HEK293 (cell line): ENCODE data around the gene SPC25.
"Not testable (repeated sequence)": the region's sequence is repeated elsewhere in the genome, so short reads cannot be mapped to it uniquely, and the experiment has no call there.

Experiments used
- CTCF ChIA-PET: fragments of 350-600 bp; formaldehyde crosslinking; extraction: SDS; loops from one replicate; lab custom pipeline; 2021; ENCODE audit warnings: antibody characterized with exemption; lab: Yijun Ruan, JAX
- POLR2A ChIA-PET: fragments of 300-600 bp; formaldehyde crosslinking; extraction: SDS; loops from one replicate; lab custom pipeline; 2020; ENCODE audit warnings: antibody characterized with exemption, inconsistent platforms; lab: Yijun Ruan, JAX
- H3K27ac ChIP-seq: fragments of 200-500 bp; sonication (Bioruptor generic); 2 replicates; pipeline ENCODE4 v1.5.1; 2014; ENCODE audit warnings: low read depth, low read length, control low read depth, inconsistent platforms; ENCODE audit errors: extremely low read depth
- H3K36me3 ChIP-seq, 2 experiments: fragments of 200-500 bp in 1 of 2; sonication (Bioruptor generic) in 1 of 2; 1 replicate in 1 of 2; 2 replicates in 1 of 2; pipeline ENCODE4 v1.5.1; 2014 to 2017; ENCODE audit warnings: inconsistent platforms in 2 of 2, low read length in 2 of 2; ENCODE audit not compliant: control insufficient read depth in 2 of 2, insufficient read depth in 1 of 2
- H3K4me1 ChIP-seq: fragments of 200-500 bp; sonication (Bioruptor generic); 2 replicates; pipeline ENCODE4 v1.5.1; 2014; ENCODE audit warnings: mild to moderate bottlenecking, low read length, inconsistent platforms; ENCODE audit not compliant: control insufficient read depth, insufficient read depth
- H3K4me3 ChIP-seq: 2 replicates; pipeline ENCODE4 v1.5.1; 2011; ENCODE audit warnings: low read depth, mild to moderate bottlenecking, control low read depth, low read length, moderate library complexity
- H3K9me3 ChIP-seq: fragments of 200-500 bp; sonication (Bioruptor generic); 2 replicates; pipeline ENCODE4 v1.5.1; 2014; ENCODE audit warnings: low read depth, low read length, inconsistent platforms; ENCODE audit not compliant: control insufficient read depth, insufficient read depth
- CTCF ChIP-seq: fragments of 450-650 bp; formaldehyde crosslinking; IDR thresholded peaks from 2 replicates; pipeline ENCODE4 v1.5.1; 2016; ENCODE audit warnings: missing biosample characterization, missing genetic modification characterization
- HOXD13 ChIP-seq: sonication (generic); formaldehyde crosslinking; IDR thresholded peaks from 2 replicates; pipeline ENCODE4 v1.8.0; 2022; ENCODE audit warnings: missing genetic modification reagents, borderline replicate concordance
- OVOL3 ChIP-seq: fragments of 450-650 bp; formaldehyde crosslinking; IDR thresholded peaks from 2 replicates; pipeline ENCODE4 v1.5.1; 2016; ENCODE audit warnings: missing biosample characterization, missing genetic modification characterization
- PATZ1 ChIP-seq: fragments of 450-650 bp; formaldehyde crosslinking; IDR thresholded peaks from 2 replicates; pipeline ENCODE4 v1.5.1; 2016; ENCODE audit warnings: missing biosample characterization, missing genetic modification characterization
- ZEB2 ChIP-seq: fragments of 450-650 bp; formaldehyde crosslinking; IDR thresholded peaks from 2 replicates; pipeline ENCODE4 v1.5.1; 2016; ENCODE audit warnings: missing biosample characterization, missing genetic modification characterization
- ZFP41 ChIP-seq: fragments of 450-650 bp; formaldehyde crosslinking; IDR thresholded peaks from 2 replicates; pipeline ENCODE4 v1.5.1; 2016; ENCODE audit warnings: missing biosample characterization, missing genetic modification characterization, borderline replicate concordance
- ZNF146 ChIP-seq: fragments of 450-650 bp; formaldehyde crosslinking; IDR thresholded peaks from 2 replicates; pipeline ENCODE4 v1.5.1; 2016; ENCODE audit warnings: missing biosample characterization, missing genetic modification characterization
- ZNF174 ChIP-seq: fragments of 450-650 bp; formaldehyde crosslinking; IDR thresholded peaks from 2 replicates; pipeline ENCODE4 v1.5.0; 2017; ENCODE audit warnings: missing biosample characterization, mild to moderate bottlenecking, missing genetic modification characterization
- ZNF2 ChIP-seq: fragments of 450-650 bp; formaldehyde crosslinking; IDR thresholded peaks from 2 replicates; pipeline ENCODE4 v1.5.1; 2016; ENCODE audit warnings: missing biosample characterization, missing genetic modification characterization
- ZNF214 ChIP-seq: fragments of 450-650 bp; formaldehyde crosslinking; IDR thresholded peaks from 2 replicates; pipeline ENCODE4 v1.5.1; 2017; ENCODE audit warnings: missing biosample characterization, mild to moderate bottlenecking, missing genetic modification characterization, borderline replicate concordance
- ZNF335 ChIP-seq: fragments of 450-650 bp; formaldehyde crosslinking; conservative IDR thresholded peaks from 2 replicates; pipeline ENCODE4 v1.5.1; 2016; ENCODE audit warnings: missing biosample characterization, missing genetic modification characterization
- ZNF426 ChIP-seq: fragments of 450-650 bp; formaldehyde crosslinking; IDR thresholded peaks from 2 replicates; pipeline ENCODE4 v1.5.1; 2017; ENCODE audit warnings: missing biosample characterization, missing genetic modification characterization, mild to moderate bottlenecking, inconsistent platforms, moderate library complexity
- ZNF560 ChIP-seq: fragments of 450-650 bp; formaldehyde crosslinking; IDR thresholded peaks from 2 replicates; pipeline ENCODE4 v1.5.1; 2017; ENCODE audit warnings: missing biosample characterization, missing genetic modification characterization, borderline replicate concordance
- ZNF623 ChIP-seq: fragments of 450-650 bp; formaldehyde crosslinking; IDR thresholded peaks from 2 replicates; pipeline ENCODE4 v1.5.1; 2016; ENCODE audit warnings: missing biosample characterization, missing genetic modification characterization
- ZNF654 ChIP-seq: fragments of 450-650 bp; formaldehyde crosslinking; IDR thresholded peaks from 2 replicates; pipeline ENCODE4 v1.5.1; 2016; ENCODE audit warnings: low read depth, missing biosample characterization, missing genetic modification characterization
- ZNF664 ChIP-seq: fragments of 450-650 bp; formaldehyde crosslinking; IDR thresholded peaks from 2 replicates; pipeline ENCODE4 v1.5.1; 2016; ENCODE audit warnings: missing biosample characterization, missing genetic modification characterization
- ZNF707 ChIP-seq: fragments of 450-650 bp; formaldehyde crosslinking; IDR thresholded peaks from 2 replicates; pipeline ENCODE4 v1.5.1; 2016; ENCODE audit warnings: missing biosample characterization, missing genetic modification characterization
- ZNF830 ChIP-seq: fragments of 450-650 bp; IDR thresholded peaks from 2 replicates; pipeline ENCODE4 v1.5.0; 2018; ENCODE audit warnings: missing biosample characterization, missing genetic modification characterization, low read depth, mild to moderate bottlenecking, moderate library complexity
- TF ChIP-seq, protein P1 (sequence below): fragments of 450-650 bp; formaldehyde crosslinking; IDR thresholded peaks from 2 replicates; pipeline ENCODE4 v1.5.1; 2016; ENCODE audit warnings: missing biosample characterization, missing genetic modification characterization, borderline replicate concordance

The SPC25 gene

DNA sequence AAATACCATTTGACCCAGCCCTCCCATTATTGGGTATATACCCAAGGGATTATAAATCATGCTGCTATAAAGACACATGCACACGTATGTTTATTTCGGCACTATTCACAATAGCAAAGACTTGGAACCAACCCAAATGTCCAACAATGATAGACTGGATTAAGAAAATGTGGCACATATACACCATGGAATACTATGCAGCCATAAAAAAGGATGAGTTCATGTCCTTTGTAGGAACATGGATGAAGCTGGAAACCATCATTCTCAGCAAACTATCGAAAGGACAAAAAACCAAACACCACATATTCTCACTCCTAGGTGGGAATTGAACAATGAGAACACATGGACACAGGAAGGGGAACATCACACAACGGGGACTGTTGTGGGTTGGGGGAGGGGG, 19.4 kb downstream of the SPC25 start:
- POLR2A ChIA-PET, result not testable (repeated sequence)
- peak; percentile 84 for TF ChIP-seq ZNF146 (tag by site-specific recombination)

GRCh38 chr2:168870369-168870768, 19.9 kb downstream of the SPC25 start:
- POLR2A ChIA-PET, H3K27ac ChIP-seq, H3K4me3 ChIP-seq, H3K9me3 ChIP-seq, CTCF ChIA-PET, H3K4me1 ChIP-seq: not testable (repeated sequence)
- peaks cover 8 to 36% of the 10 kb centered on the region in 2 experiments for H3K36me3 ChIP-seq

More for the DNA sequence above, 19.4 kb downstream of the SPC25 start:
- H3K4me1 ChIP-seq, CTCF ChIA-PET, H3K9me3 ChIP-seq, H3K4me3 ChIP-seq, H3K27ac ChIP-seq: not testable (repeated sequence)
- peaks cover 8 to 38% of the 10 kb centered on the region in 2 experiments for H3K36me3 ChIP-seq

- H3K4me3 ChIP-seq, H3K4me1 ChIP-seq, POLR2A ChIA-PET, H3K9me3 ChIP-seq, H3K27ac ChIP-seq, CTCF ChIA-PET: not testable (repeated sequence)
- H3K36me3 ChIP-seq, result peaks cover 8 to 40% of the 10 kb centered on the region in 2 experiments
These were observed 23.1 kb downstream of the SPC25 start for GRCh38 chr2:168867164-168867563.

DNA sequence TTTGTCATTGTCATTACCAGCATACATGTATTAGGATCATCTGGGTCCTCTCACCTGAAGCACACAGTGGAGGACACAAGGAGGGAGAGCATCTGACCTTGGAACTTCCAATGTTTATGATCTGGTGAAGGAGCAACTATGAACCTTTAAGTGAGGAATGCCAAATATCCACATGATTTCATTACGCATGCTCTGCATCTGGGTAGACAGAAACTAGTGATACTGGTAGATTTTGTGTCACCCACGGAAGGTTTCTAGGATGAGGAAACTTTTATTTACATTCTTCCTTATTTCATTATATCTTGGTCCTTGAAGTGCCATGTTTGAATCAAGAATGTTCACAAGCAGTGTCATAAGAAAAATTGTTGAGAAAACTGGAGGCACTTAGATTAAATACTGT, 32.1 kb downstream of the SPC25 start:
- Histone ChIP-seq H3K4me3 (no peak overlapping the region), H3K9me3 (no peaks in the 10 kb centered on the region), H3K36me3 (peaks cover 0 to 40% of the 10 kb centered on the region in 2 experiments; a peak in 2 of 3 replicates), H3K27ac (no peak overlapping the region), H3K4me1 (0 out of 2 replicates have a peak, but pooled peaks cover 8% of the 10 kb centered on the region)
- ChIA-PET CTCF (interaction anchor here (1.0 kb wide), 1 partner anchor 8 kb away, joined by 6 read pairs; no protein-coding TSS in a partner anchor), POLR2A (no interaction called here)
- TF ChIP-seq ZFP41 (tag by site-specific recombination), result no peak
- no peak for TF ChIP-seq ZNF174
- TF ChIP-seq ZNF707, result no peak
- TF ChIP-seq CTCF (tag by site-specific recombination), result no peak
- no peak for TF ChIP-seq ZNF830 (tag by site-specific recombination)
- TF ChIP-seq ZNF426, result no peak
- no peak for TF ChIP-seq ZNF335
- TF ChIP-seq OVOL3 (tag by site-specific recombination), result no peak
- no peak for TF ChIP-seq ZEB2 (tag by site-specific recombination)

DNA sequence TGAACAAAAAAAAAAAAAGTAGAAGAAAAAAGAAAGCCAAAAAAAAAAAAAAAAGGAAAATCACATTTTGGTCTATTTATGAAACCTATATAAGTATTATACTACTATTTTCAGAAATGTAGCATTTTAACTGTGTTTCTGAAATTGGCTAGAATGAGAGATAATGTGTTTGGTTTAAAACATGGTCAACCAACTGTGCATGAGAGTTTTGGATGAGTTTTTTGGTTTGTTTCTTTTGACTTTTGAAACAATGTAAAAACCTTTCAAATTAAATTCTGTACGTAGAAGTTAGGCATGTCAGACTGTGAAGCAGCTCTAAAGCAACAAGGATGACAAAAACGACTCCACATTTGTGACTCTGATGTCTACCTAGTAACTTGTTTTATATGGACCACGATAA, 34.6 kb downstream of the SPC25 start:
- Histone ChIP-seq H3K36me3 (peaks cover 0 to 43% of the 10 kb centered on the region in 2 experiments; a peak in 2 of 3 replicates), H3K4me1 (peaks cover 13% of the 10 kb centered on the region; the same call in 1 of the 2 replicates), H3K27ac (no peak overlapping the region), H3K9me3 (no peaks in the 10 kb centered on the region), H3K4me3 (no peak overlapping the region)
- POLR2A ChIA-PET, result no interaction called here
- CTCF ChIA-PET, result no interaction called here
- TF ChIP-seq HOXD13 (CRISPR knock-in tag) (no peak), ZNF664 (tag by site-specific recombination) (no peak), ZNF2 (no peak), ZNF623 (tag by site-specific recombination) (no peak), ZNF654 (tag by site-specific recombination) (no peak), ZNF214 (tag by site-specific recombination) (no peak), PATZ1 (tag by site-specific recombination) (no peak), ZNF560 (no peak)
- TF ChIP-seq, protein P1, sequence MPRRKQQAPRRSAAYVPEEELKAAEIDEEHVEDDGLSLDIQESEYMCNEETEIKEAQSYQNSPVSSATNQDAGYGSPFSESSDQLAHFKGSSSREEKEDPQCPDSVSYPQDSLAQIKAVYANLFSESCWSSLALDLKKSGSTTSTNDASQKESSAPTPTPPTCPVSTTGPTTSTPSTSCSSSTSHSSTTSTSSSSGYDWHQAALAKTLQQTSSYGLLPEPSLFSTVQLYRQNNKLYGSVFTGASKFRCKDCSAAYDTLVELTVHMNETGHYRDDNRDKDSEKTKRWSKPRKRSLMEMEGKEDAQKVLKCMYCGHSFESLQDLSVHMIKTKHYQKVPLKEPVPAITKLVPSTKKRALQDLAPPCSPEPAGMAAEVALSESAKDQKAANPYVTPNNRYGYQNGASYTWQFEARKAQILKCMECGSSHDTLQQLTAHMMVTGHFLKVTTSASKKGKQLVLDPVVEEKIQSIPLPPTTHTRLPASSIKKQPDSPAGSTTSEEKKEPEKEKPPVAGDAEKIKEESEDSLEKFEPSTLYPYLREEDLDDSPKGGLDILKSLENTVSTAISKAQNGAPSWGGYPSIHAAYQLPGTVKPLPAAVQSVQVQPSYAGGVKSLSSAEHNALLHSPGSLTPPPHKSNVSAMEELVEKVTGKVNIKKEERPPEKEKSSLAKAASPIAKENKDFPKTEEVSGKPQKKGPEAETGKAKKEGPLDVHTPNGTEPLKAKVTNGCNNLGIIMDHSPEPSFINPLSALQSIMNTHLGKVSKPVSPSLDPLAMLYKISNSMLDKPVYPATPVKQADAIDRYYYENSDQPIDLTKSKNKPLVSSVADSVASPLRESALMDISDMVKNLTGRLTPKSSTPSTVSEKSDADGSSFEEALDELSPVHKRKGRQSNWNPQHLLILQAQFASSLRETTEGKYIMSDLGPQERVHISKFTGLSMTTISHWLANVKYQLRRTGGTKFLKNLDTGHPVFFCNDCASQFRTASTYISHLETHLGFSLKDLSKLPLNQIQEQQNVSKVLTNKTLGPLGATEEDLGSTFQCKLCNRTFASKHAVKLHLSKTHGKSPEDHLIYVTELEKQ (tag by site-specific recombination), result no peak
